Measurements from ENCODE around the gene STRADB.

STRADB gene

DNA sequence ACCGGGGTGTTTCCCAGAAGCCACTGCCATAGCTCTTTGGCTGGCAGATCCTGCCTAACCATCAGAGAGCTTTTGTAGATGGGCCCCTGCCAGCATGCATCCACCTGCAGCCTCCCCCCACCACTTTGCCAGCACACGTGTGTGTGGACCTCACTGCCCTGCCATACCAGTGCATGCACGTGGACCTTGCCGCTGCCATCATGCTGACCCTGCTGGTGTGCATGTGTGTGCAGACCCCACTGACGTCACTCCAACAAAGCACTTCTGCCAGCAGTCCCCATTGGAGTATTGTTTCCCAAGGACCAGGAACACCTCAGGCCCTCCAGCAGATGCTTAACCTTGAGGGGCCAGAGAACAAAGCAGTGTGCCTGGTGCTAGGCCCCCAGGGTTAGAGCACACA lies 71.4 kb downstream of the STRADB start:
- FAIRE-seq (no peak), DNase-seq (ENCODE audit: extremely low spot score, insufficient read length, low read depth) (no peak)

- FAIRE-seq (no peak), DNase-seq (ENCODE audit: extremely low spot score, insufficient read length, low read depth) (no peak)
Measured at GRCh38 chr2:201523506-201523905, 72.0 kb downstream of the STRADB start.

Measured in GM18507 (cell line).